Measurements from ENCODE around the gene PPP2R5D.

DNA sequence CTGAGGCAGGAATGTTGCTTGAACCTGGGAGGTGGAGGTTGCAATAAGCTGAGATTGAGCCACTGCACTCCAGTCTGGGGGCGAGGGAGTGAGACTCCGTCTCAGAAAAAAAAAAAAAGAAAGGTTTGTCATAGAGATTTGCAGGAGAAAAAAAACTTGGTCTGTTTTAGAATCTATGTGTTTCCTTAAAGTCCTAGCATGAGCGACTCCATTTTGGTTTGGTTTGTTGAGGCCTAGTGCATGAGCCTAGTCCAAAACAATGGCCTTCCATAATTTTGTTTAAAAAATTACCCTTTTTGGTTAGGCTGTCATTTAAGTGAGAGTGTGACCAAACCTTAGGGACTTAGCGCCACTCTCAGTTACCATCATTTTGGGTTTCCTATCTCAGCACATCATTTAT, 32.0 kb upstream of the PPP2R5D start:
- TF ChIP-seq SUZ12 (IDR thresholded peaks at IDR 0.05; ENCODE audit: extremely low read depth, insufficient read depth, insufficient read length): no peak
- no peak for TF ChIP-seq YY1 (IDR thresholded peaks at IDR 0.05; ENCODE audit: insufficient read depth, insufficient read length)
- no peak for TF ChIP-seq ZNF274 (IDR thresholded peaks at IDR 0.05; ENCODE audit: low read depth, low read length)

Data from NT2/D1 (cell line).